Astrocyte (in vitro differentiated cells and primary cell): ENCODE measurements around the gene HMX1.

Experiments used
- EZH2 ChIP-seq: IDR thresholded peaks from 2 replicates; pipeline ENCODE4 v1.6.1; 2012; ENCODE audit warnings: mild to moderate bottlenecking, low read length, inconsistent platforms; ENCODE audit not compliant: insufficient read depth
- TF ChIP-seq, protein P1 (sequence below): IDR thresholded peaks from 2 replicates; pipeline ENCODE4 v1.5.1; 2011; ENCODE audit warnings: low read depth, mild to moderate bottlenecking, inconsistent platforms, low read length, moderate library complexity; ENCODE audit not compliant: insufficient read depth

DNA sequence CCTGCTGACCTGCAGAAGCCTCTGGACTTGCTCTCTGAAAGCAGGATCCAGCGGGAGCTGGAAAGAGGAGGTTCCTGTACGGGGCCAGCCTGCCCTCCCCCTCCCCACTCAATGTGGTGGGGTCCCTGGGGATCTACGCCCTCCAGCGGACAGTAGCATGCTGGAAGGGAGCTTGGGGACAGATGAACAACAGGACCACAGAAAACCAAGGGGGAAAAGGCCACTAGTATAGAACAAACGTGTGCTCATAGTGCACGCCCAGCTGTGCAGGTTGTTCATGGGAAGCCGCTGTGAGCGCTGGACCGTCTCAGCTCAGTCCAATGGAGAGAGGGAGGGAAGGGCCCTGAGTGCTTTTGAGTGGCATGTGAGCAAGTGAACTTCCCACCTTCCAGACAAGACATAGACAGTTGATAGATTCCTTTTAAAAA is 15.8 kb downstream of the HMX1 start:
- TF ChIP-seq, protein P1, sequence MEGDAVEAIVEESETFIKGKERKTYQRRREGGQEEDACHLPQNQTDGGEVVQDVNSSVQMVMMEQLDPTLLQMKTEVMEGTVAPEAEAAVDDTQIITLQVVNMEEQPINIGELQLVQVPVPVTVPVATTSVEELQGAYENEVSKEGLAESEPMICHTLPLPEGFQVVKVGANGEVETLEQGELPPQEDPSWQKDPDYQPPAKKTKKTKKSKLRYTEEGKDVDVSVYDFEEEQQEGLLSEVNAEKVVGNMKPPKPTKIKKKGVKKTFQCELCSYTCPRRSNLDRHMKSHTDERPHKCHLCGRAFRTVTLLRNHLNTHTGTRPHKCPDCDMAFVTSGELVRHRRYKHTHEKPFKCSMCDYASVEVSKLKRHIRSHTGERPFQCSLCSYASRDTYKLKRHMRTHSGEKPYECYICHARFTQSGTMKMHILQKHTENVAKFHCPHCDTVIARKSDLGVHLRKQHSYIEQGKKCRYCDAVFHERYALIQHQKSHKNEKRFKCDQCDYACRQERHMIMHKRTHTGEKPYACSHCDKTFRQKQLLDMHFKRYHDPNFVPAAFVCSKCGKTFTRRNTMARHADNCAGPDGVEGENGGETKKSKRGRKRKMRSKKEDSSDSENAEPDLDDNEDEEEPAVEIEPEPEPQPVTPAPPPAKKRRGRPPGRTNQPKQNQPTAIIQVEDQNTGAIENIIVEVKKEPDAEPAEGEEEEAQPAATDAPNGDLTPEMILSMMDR: no peak
- no peak for TF ChIP-seq EZH2
